Measurements from ENCODE around the gene MON1A.
"Not testable (repeated sequence)": the region's sequence is repeated elsewhere in the genome, so short reads cannot be mapped to it uniquely, and the experiment has no call there.

The MON1A gene

GRCh38 chr3:49908373-49909199, 21.0 kb downstream of the MON1A start:
- POLR2A ChIA-PET, result interaction anchor here (0.5 to 1.1 kb wide), 2 partner anchors 95 to 105 kb away, joined by 3 read pairs; partner anchors contain the start of genes INKA1 and UBA7
- Histone ChIP-seq H3K4me1 (ENCODE audit: control insufficient read depth, insufficient read depth, low read length) (no peaks in the 10 kb centered on the region), H3K27ac (ENCODE audit: extremely low read depth, low read depth, low read length) (no peak overlapping the region), H3K9me3 (ENCODE audit: control insufficient read depth, insufficient read depth, low read depth, low read length) (no peaks in the 10 kb centered on the region), H3K4me3 (ENCODE audit: low read depth, low read length) (no peak overlapping the region), H3K36me3 (ENCODE audit: control insufficient read depth in 2 of 2, insufficient read depth in 1 of 2, low read length in 2 of 2) (peaks cover 0 to 32% of the 10 kb centered on the region in 2 experiments; a peak in 1 of 3 replicates)
- CTCF ChIA-PET, result interaction anchor here (0.6 to 1.6 kb wide), 3 partner anchors 9 to 187 kb away, joined by 3 to 4 read pairs (median 3); no protein-coding TSS in a partner anchor
- TF ChIP-seq ZNF266 (tag by site-specific recombination; IDR thresholded peaks at IDR 0.05; ENCODE audit: low read depth), result no peak
- peak; percentile 60 for TF ChIP-seq ZFHX2 (tag by site-specific recombination; conservative IDR thresholded peaks at IDR 0.05)
- TF ChIP-seq ZIC2 (tag by site-specific recombination; IDR thresholded peaks at IDR 0.05), result peak; percentile 93
- TF ChIP-seq ZNF704 (tag by site-specific recombination; IDR thresholded peaks at IDR 0.05), result no peak
- TF ChIP-seq ZBTB21 (tag by site-specific recombination; IDR thresholded peaks at IDR 0.05), result no peak
- TF ChIP-seq EGR2 (tag by site-specific recombination; IDR thresholded peaks at IDR 0.05; ENCODE audit: low read depth), result peak; percentile 79

- ChIA-PET POLR2A (no interaction called here), CTCF (interaction anchor here (0.6 to 1.8 kb wide), 17 partner anchors 9 to 364 kb away, joined by 3 to 9 read pairs (median 3); partner anchors contain the start of genes INKA1, RBM6 and TRAIP)
- H3K4me3 ChIP-seq (ENCODE audit: low read depth, low read length), result no peak overlapping the region
- H3K27ac ChIP-seq (ENCODE audit: extremely low read depth, low read depth, low read length), result no peak overlapping the region
- H3K9me3 ChIP-seq (ENCODE audit: control insufficient read depth, insufficient read depth, low read depth, low read length), result no peaks in the 10 kb centered on the region
- H3K4me1 ChIP-seq (ENCODE audit: control insufficient read depth, insufficient read depth, low read length), result no peaks in the 10 kb centered on the region
- peaks cover 0 to 19% of the 10 kb centered on the region in 2 experiments; a peak in 1 of 3 replicates for H3K36me3 ChIP-seq (ENCODE audit: control insufficient read depth in 2 of 2, insufficient read depth in 1 of 2, low read length in 2 of 2)
- TF ChIP-seq PATZ1 (tag by site-specific recombination; IDR thresholded peaks at IDR 0.05) (0 out of 2 replicates have a peak, but pooled peaks have one; percentile 32), ZBTB26 (tag by site-specific recombination; optimal IDR thresholded peaks at IDR 0.05) (no peak), ZNF654 (tag by site-specific recombination; IDR thresholded peaks at IDR 0.05; ENCODE audit: low read depth) (peak; percentile 60), ZNF398 (tag by site-specific recombination; IDR thresholded peaks at IDR 0.05) (peak; percentile 35; the same call in 1 of the 2 replicates), EGR2 (tag by site-specific recombination; IDR thresholded peaks at IDR 0.05; ENCODE audit: low read depth) (peak; percentile 40; the same call in 1 of the 2 replicates), CTCF (tag by site-specific recombination; IDR thresholded peaks at IDR 0.05) (0 out of 2 replicates have a peak, but pooled peaks have one; percentile 27), ZNF76 (tag by site-specific recombination; IDR thresholded peaks at IDR 0.05; ENCODE audit: borderline replicate concordance, low read depth) (no peak), MZF1 (tag by site-specific recombination; IDR thresholded peaks at IDR 0.05; ENCODE audit: borderline replicate concordance) (no peak), ZNF791 (tag by site-specific recombination; IDR thresholded peaks at IDR 0.05) (no peak), GLIS2 (tag by site-specific recombination; IDR thresholded peaks at IDR 0.05) (peak; percentile 31; the same call in 1 of the 2 replicates), ZFHX2 (tag by site-specific recombination; conservative IDR thresholded peaks at IDR 0.05) (peak; percentile 76), ZNF335 (tag by site-specific recombination; conservative IDR thresholded peaks at IDR 0.05) (peak; percentile 60)
Measured at GRCh38 chr3:49906073-49906743, 23.4 kb downstream of the MON1A start.

GRCh38 chr3:49904448-49904847, 25.2 kb downstream of the MON1A start:
- H3K9me3 ChIP-seq (ENCODE audit: control insufficient read depth, insufficient read depth, low read depth, low read length); H3K4me3 ChIP-seq (ENCODE audit: low read depth, low read length); H3K4me1 ChIP-seq (ENCODE audit: control insufficient read depth, insufficient read depth, low read length); POLR2A ChIA-PET; H3K36me3 ChIP-seq (ENCODE audit: control insufficient read depth in 2 of 2, insufficient read depth in 1 of 2, low read length in 2 of 2); H3K27ac ChIP-seq (ENCODE audit: extremely low read depth, low read depth, low read length): not testable (repeated sequence)
- CTCF ChIA-PET, result interaction anchor here (0.7 kb wide), 3 partner anchors 46 to 102 kb away, joined by 3 read pairs; no protein-coding TSS in a partner anchor
